Common myeloid progenitor, CD34-positive (primary cell): ENCODE data around the gene LIG3.

Source experiments
- CTCF ChIA-PET: fragments of 350-600 bp; sonication (Branson Sonifier 250); formaldehyde crosslinking; loops from one replicate; lab custom pipeline; 2021; ENCODE audit warnings: antibody characterized with exemption; lab: Charles Lee
- POLR2A ChIA-PET: fragments of 350-600 bp; sonication (Branson Sonifier 250); formaldehyde crosslinking; loops from one replicate; lab custom pipeline; 2021; ENCODE audit warnings: antibody characterized with exemption; lab: Charles Lee
- DNase-seq, 3 donors: peaks; one replicate each; pipeline versions ENCODE4 v3.0.0 to v3.0.0-alpha.2; 2013
- H3K27ac ChIP-seq, 2 experiments: 1 replicate in 1 of 2; 2 replicates in 1 of 2; pipeline ENCODE4 v1.7.0; 2013; ENCODE audit warnings: inconsistent platforms in 2 of 2, low read length in 2 of 2, mild to moderate bottlenecking in 2 of 2, low read depth in 1 of 2, moderate library complexity in 1 of 2; ENCODE audit not compliant: severe bottlenecking in 2 of 2, insufficient read depth in 1 of 2, poor library complexity in 1 of 2
- H3K27me3 ChIP-seq, 5 experiments: replicated peaks in 2 of 5; 1 replicate in 3 of 5; 2 replicates in 2 of 5; pipeline versions ENCODE4 v1.6.1 to v1.7.0; 2013; ENCODE audit warnings: low read length in 4 of 5, mild to moderate bottlenecking in 2 of 5, moderate library complexity in 2 of 5, inconsistent platforms in 1 of 5; ENCODE audit not compliant: insufficient read depth in 5 of 5, control insufficient read depth in 4 of 5
- H3K36me3 ChIP-seq, 4 experiments: 1 replicate in 2 of 4; 2 replicates in 2 of 4; pipeline versions ENCODE4 v1.6.1 to v1.7.0; 2013; ENCODE audit warnings: low read length in 3 of 4, control low read depth in 1 of 4, mild to moderate bottlenecking in 1 of 4; ENCODE audit not compliant: control insufficient read depth in 4 of 4, insufficient read depth in 4 of 4
- H3K4me1 ChIP-seq, 4 experiments: 1 replicate in 3 of 4; 2 replicates in 1 of 4; pipeline versions ENCODE4 v1.6.1 to v1.7.1; 2013; ENCODE audit warnings: low read length in 3 of 4, mild to moderate bottlenecking in 3 of 4, control low read depth in 1 of 4, inconsistent platforms in 1 of 4, moderate library complexity in 1 of 4; ENCODE audit not compliant: control insufficient read depth in 4 of 4, insufficient read depth in 4 of 4; ENCODE audit errors: control extremely low read depth in 1 of 4
- H3K4me3 ChIP-seq, 7 experiments: 1 replicate in 4 of 7; 2 replicates in 3 of 7; pipeline versions ENCODE4 v1.5.1 to v1.7.0; 2013; ENCODE audit warnings: mild to moderate bottlenecking in 7 of 7, low read length in 6 of 7, moderate library complexity in 6 of 7, inconsistent platforms in 2 of 7, low read depth in 2 of 7, control low read depth in 1 of 7; ENCODE audit not compliant: insufficient read depth in 4 of 7, control insufficient read depth in 1 of 7; ENCODE audit errors: extremely low read depth in 1 of 7
- H3K9me3 ChIP-seq, 5 experiments: 1 replicate in 4 of 5; 2 replicates in 1 of 5; pipeline versions ENCODE4 v1.6.1 to v1.7.1; 2013; ENCODE audit warnings: low read length in 4 of 5, mild to moderate bottlenecking in 2 of 5, inconsistent platforms in 1 of 5, low read depth in 1 of 5, moderate library complexity in 1 of 5; ENCODE audit not compliant: control insufficient read depth in 4 of 5, insufficient read depth in 2 of 5; ENCODE audit errors: control extremely low read depth in 1 of 5
- WGBS: methylation state at CpG from one replicate; pipeline ENCODE4 v1.1.5; 2013; ENCODE audit not compliant: insufficient coverage; 5-methylcytosine and 5-hydroxymethylcytosine counted together

Gene LIG3

DNA sequence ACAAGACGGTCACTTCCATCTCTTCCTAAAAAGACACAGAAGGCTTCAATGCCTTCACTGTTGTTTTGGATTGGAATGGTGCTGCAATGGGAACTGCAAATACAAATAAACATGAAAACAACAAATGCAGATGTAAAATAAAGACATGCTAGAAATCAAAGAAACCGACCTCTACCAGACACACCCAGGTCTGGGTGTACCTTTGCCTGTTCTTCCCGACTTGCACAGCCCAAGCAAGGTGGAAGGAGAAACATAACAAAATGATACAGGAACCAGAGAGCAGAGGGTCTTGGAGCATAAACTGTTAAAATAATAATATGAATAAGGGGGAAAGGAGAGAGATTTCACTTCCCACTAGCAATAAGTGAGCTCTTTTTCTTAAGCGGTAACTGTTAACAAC, 65.9 kb downstream of the LIG3 start:
- Histone ChIP-seq H3K27me3 (no peaks in the 10 kb centered on the region), H3K27ac (no peak overlapping the region), H3K4me1 (peaks cover 14 to 22% (median 15%) of the 10 kb centered on the region in 4 experiments), H3K36me3 (peaks cover 0 to 4% (median 0%) of the 10 kb centered on the region in 4 experiments), H3K9me3 (no peaks in the 10 kb centered on the region), H3K4me3 (no peak overlapping the region)
- no peak for DNase-seq
- WGBS: 80% methylated on average over 2 of the region's 4 CpGs
- CTCF ChIA-PET: interaction anchor here (0.8 to 1.1 kb wide), 2 partner anchors 9 to 44 kb away, joined by 3 read pairs; no protein-coding TSS in a partner anchor
- POLR2A ChIA-PET: no interaction called here

DNA sequence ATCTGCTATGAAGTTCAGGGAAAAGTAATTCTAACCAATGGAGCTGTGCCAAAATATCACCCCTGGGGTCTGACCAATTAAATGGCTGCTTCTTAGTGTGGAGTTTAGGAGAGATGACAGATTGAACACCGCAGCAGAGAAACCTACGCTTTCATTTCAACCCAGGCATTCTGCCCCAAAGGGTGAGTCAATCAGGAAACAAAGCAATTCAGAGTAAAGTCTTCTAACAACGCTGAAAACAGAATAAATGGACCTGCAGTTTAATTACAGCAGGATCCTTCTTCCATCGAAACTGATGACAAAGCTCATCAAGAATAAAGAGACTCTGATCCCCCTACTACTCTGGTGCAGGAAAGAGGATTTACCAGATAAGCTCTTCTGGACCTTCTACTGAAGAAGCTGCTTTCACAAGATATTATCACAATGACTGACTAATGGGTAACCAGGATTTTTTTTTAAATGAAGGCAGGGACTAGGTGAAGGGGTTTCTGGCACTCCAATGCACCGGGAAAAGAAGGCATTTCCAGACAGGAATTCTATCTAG, 66.5 kb downstream of the LIG3 start:
- Histone ChIP-seq H3K27ac (no peak overlapping the region), H3K36me3 (peaks cover 0 to 4% (median 0%) of the 10 kb centered on the region in 4 experiments), H3K27me3 (no peaks in the 10 kb centered on the region), H3K4me3 (no peak overlapping the region), H3K9me3 (no peaks in the 10 kb centered on the region), H3K4me1 (peaks cover 19 to 28% (median 20%) of the 10 kb centered on the region in 4 experiments)
- ChIA-PET CTCF (interaction anchor here (0.6 to 1.1 kb wide), 3 partner anchors 9 to 178 kb away, joined by 3 read pairs; no protein-coding TSS in a partner anchor), POLR2A (no interaction called here)
- WGBS: 100% methylated on average over 2 of the region's 5 CpGs
- DNase-seq: peak in 2 of 3 donors; percentile 43 to 45

DNA sequence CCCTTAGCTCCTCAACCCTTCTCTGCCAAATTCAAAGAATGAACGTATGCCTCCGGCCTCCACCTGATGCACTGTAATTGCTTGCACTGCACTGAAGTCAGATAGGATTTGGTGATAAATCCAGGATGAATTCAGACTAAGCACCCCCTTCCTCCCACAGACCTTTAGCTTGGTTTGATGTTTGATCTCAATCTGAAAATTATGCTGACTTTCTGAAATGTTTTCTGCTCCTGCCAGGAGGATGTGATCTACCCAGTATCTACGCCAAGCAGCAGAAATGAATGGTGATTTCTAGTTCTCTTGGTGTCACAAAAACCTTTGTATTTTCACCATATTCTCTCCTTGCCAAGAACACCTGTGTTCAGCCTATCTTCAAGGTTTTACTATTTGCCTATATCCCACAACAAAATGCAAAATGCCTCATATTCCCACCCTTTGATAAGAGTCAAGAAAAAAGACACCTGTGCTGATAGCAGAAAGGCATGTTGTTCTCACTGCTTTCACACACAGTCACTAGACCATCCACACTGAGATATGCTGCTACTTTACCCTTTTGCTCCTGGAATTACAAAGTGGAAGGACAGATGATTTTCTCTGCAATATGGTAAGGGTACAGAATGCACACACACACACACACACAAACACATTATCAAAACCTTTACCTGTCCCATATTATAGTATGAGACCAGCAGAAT, 68.5 kb downstream of the LIG3 start:
- ChIA-PET CTCF (interaction anchor here (1.5 kb wide), 1 partner anchor 13 kb away, joined by 4 read pairs; no protein-coding TSS in a partner anchor), POLR2A (no interaction called here)
- peaks cover 32 to 43% (median 36%) of the 10 kb centered on the region in 4 experiments for H3K4me1 ChIP-seq
- H3K36me3 ChIP-seq: peaks cover 0 to 4% (median 0%) of the 10 kb centered on the region in 4 experiments
- no peak overlapping the region for H3K4me3 ChIP-seq
- H3K27me3 ChIP-seq: no peaks in the 10 kb centered on the region
- DNase-seq: no peak
- H3K27ac ChIP-seq: no peak overlapping the region
- 100% methylated on average over 2 of the region's 3 CpGs for WGBS
- H3K9me3 ChIP-seq: no peaks in the 10 kb centered on the region

DNA sequence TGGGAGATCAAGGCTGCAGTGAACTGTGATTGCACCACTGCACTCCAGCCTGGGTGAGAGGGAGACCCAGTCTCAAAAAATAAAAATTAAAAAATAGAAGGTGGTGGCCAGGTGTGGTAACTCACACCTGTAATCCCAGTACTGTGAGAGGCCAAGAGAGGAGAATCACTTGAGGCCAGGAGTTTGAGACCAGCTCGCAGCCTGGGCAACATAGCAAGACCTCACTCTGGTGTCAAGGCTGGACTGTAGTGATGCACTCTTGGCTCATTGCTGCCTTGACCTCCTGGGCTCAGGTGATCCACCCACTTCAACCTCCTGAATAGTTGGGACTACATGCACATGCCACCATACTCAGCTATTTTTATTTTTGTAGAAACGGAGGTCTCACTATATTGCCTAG, 69.9 kb downstream of the LIG3 start:
- Histone ChIP-seq H3K9me3 (no peaks in the 10 kb centered on the region), H3K4me3 (peak overlapping the region in 1 of 7 experiments; percentile 8), H3K27ac (no peak overlapping the region), H3K4me1 (peaks cover 32 to 43% (median 36%) of the 10 kb centered on the region in 4 experiments), H3K36me3 (peaks cover 0 to 4% (median 0%) of the 10 kb centered on the region in 4 experiments), H3K27me3 (no peaks in the 10 kb centered on the region)
- POLR2A ChIA-PET: no interaction called here
- CTCF ChIA-PET: interaction anchor here (0.7 to 1.2 kb wide), 2 partner anchors 13 to 16 kb away, joined by 3 read pairs; no protein-coding TSS in a partner anchor
- DNase-seq: no peak
- 92% methylated on average over 2 of the region's 2 CpGs for WGBS

DNA sequence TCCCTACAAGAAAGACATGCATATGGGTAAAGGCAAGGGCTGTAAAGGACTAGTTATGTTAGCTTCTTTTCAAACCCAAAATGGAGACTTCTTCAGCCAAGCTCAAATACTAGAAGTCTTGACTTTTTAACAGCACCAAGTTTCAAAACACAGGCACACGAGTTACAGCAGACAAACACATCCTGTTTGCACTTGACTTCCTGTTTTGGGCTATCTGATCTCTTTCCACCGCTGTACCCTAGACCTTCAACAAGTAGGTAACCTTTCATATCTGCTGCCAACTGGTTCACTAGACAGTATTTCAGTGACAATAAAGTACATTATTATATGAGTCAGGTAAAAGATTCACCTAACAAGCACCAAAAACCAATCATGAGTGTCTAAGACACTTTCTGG, 70.9 kb downstream of the LIG3 start:
- ChIA-PET CTCF (interaction anchor here (0.7 to 1.4 kb wide), 2 partner anchors 30 to 36 kb away, joined by 3 to 4 read pairs; no protein-coding TSS in a partner anchor), POLR2A (interaction anchor here (0.5 to 0.7 kb wide), 3 partner anchors 13 to 37 kb away, joined by 3 to 6 read pairs (median 3); partner anchors contain the start of gene RFFL)
- Histone ChIP-seq H3K27ac (peak overlapping the region in 1 of 2 experiments; percentile 70), H3K36me3 (peaks cover 0 to 4% (median 0%) of the 10 kb centered on the region in 4 experiments), H3K9me3 (no peaks in the 10 kb centered on the region), H3K4me1 (peaks cover 32 to 37% (median 36%) of the 10 kb centered on the region in 4 experiments), H3K27me3 (no peaks in the 10 kb centered on the region), H3K4me3 (peak overlapping the region in 5 of 7 experiments; percentile 32 to 62 (median 52))
- peak; percentile 64 to 92 (median 85) for DNase-seq
- no CpG with 5 or more reads among the region's 2 CpGs for WGBS

DNA sequence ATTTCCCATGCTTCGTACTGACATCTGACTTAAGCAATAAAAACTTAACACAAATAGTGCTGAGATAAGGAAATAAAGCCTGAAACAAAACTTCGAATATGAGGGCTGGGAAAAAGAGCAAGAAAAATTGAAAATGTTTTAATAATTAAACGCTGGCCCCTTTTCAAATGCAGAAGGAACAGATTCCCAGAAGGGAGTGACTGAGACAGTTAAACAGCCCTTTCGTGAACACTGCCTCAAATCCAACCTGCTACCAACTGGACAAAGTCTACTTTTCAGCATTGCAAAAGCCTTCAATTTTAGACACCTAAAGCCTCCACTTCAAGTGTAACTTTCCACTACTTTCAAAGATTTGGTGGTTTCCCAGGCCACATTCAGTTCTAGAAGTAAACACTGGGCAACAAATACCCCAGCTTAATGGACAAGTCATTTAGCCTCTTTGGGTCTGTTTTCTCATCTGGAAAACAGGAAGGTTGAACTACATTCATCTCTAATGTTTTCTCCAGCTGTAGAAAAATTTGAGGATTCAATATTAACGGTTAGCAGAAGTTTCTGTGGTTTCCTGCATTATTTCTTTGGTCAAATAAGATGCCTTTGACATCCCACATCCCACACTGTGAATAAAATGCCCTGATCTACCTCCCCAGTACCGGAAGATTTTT, 71.4 kb downstream of the LIG3 start:
- peaks cover 32 to 37% (median 35%) of the 10 kb centered on the region in 4 experiments for H3K4me1 ChIP-seq
- no peaks in the 10 kb centered on the region for H3K27me3 ChIP-seq
- ChIA-PET CTCF (interaction anchor here (1.4 kb wide), 1 partner anchor 36 kb away, joined by 4 read pairs; no protein-coding TSS in a partner anchor), POLR2A (interaction anchor here (0.6 kb wide), 1 partner anchor 12 kb away, joined by 6 read pairs; the partner anchor contains the start of gene RFFL)
- 0% methylated on average over 2 of the region's 6 CpGs for WGBS
- no peaks in the 10 kb centered on the region for H3K9me3 ChIP-seq
- peaks cover 0 to 4% (median 0%) of the 10 kb centered on the region in 4 experiments for H3K36me3 ChIP-seq
- H3K27ac ChIP-seq: peak overlapping the region; percentile 16 to 70
- DNase-seq: peak; percentile 12 to 72 (median 64)
- H3K4me3 ChIP-seq: peak overlapping the region in 5 of 7 experiments; percentile 0 to 56 (median 39)
